CD14-positive monocyte (primary cell): ENCODE measurements around the gene HNF4A. TPM values are rescaled to one million over a fixed set of nuclear protein-coding genes. Genes with fewer than 3 reads are reported as not detected.

ENCODE experiments used
- DNase-seq, 3 donors: peaks; one replicate each; pipeline ENCODE4 v3.0.0-alpha.2; 2011 to 2022
- H2AFZ ChIP-seq: 2 replicates; pipeline ENCODE4 v1.6.0; 2012; ENCODE audit warnings: mild to moderate bottlenecking, low read depth, low read length, inconsistent platforms; ENCODE audit not compliant: insufficient read depth, poor library complexity, severe bottlenecking
- H3K27ac ChIP-seq, 2 donors: 1 replicate in 1 of 2; 2 replicates in 1 of 2; pipeline ENCODE4 v1.5.1; 2012 to 2013; ENCODE audit warnings: low read length in 2 of 2, control low read depth in 1 of 2, inconsistent platforms in 1 of 2, low read depth in 1 of 2, mild to moderate bottlenecking in 1 of 2
- H3K27me3 ChIP-seq, 2 donors: one replicate each; pipeline versions ENCODE4 v1.6.0 to v1.6.1; 2011 to 2013; ENCODE audit warnings: low read length in 2 of 2; ENCODE audit not compliant: control insufficient read depth in 2 of 2, insufficient read depth in 2 of 2
- H3K36me3 ChIP-seq, 2 donors: replicated peaks in 1 of 2; 1 replicate in 1 of 2; 2 replicates in 1 of 2; pipeline versions ENCODE4 v1.5.1 to v1.6.1; 2012 to 2013; ENCODE audit warnings: low read length in 2 of 2, control low read depth in 1 of 2, inconsistent platforms in 1 of 2, mild to moderate bottlenecking in 1 of 2; ENCODE audit not compliant: insufficient read depth in 2 of 2, control insufficient read depth in 1 of 2
- H3K4me1 ChIP-seq, 2 donors: 1 replicate in 1 of 2; 2 replicates in 1 of 2; pipeline versions ENCODE4 v1.5.1 to v1.6.1; 2012 to 2013; ENCODE audit warnings: low read length in 2 of 2, control low read depth in 1 of 2, inconsistent platforms in 1 of 2, mild to moderate bottlenecking in 1 of 2, moderate library complexity in 1 of 2; ENCODE audit not compliant: insufficient read depth in 2 of 2, control insufficient read depth in 1 of 2
- H3K4me2 ChIP-seq: replicated peaks from 2 replicates; pipeline ENCODE3; 2012; ENCODE audit warnings: low read length, moderate library complexity, mild to moderate bottlenecking; ENCODE audit not compliant: poor library complexity, severe bottlenecking; ENCODE audit errors: extremely low read depth
- H3K4me3 ChIP-seq, 3 experiments: fragments of 200-600 bp in 1 of 3; sonication (generic) in 1 of 3; replicated peaks in 1 of 3; 1 replicate in 2 of 3; 2 replicates in 1 of 3; pipeline ENCODE4 v1.5.1; 2011 to 2013; ENCODE audit warnings: low read length in 3 of 3, mild to moderate bottlenecking in 3 of 3, control low read depth in 2 of 3, low read depth in 2 of 3, inconsistent platforms in 1 of 3, moderate library complexity in 1 of 3
- H3K79me2 ChIP-seq: 2 replicates; pipeline ENCODE4 v1.6.0; 2012; ENCODE audit warnings: mild to moderate bottlenecking, control low read depth, inconsistent platforms, low read length, moderate library complexity; ENCODE audit not compliant: insufficient read depth
- H3K9ac ChIP-seq: 2 replicates; pipeline ENCODE4 v1.6.0; 2017; ENCODE audit warnings: low read length, mild to moderate bottlenecking; ENCODE audit not compliant: insufficient read depth, poor library complexity, severe bottlenecking
- H3K9me3 ChIP-seq, 2 donors: replicated peaks in 1 of 2; 1 replicate in 1 of 2; 2 replicates in 1 of 2; pipeline versions ENCODE4 v1.5.1 to v1.6.1; 2012 to 2013; ENCODE audit warnings: low read length in 2 of 2, control low read depth in 1 of 2; ENCODE audit not compliant: control insufficient read depth in 1 of 2, insufficient read depth in 1 of 2
- H4K20me1 ChIP-seq: 2 replicates; pipeline ENCODE4 v1.6.0; 2012; ENCODE audit warnings: mild to moderate bottlenecking, low read length, control low read depth, moderate library complexity; ENCODE audit not compliant: insufficient read depth
- H3K27ac Mint-ChIP-seq, 7 donors: one replicate each; pipeline ENCODE4 v1.8.0; 2020; ENCODE audit warnings: mild to moderate bottlenecking in 7 of 7, mixed read lengths in 7 of 7, moderate library complexity in 6 of 7, inconsistent platforms in 2 of 7
- H3K27me3 Mint-ChIP-seq, 3 donors: one replicate each; pipeline ENCODE4 v1.8.0; 2021 to 2022; ENCODE audit warnings: low read depth in 3 of 3, mild to moderate bottlenecking in 3 of 3, mixed read lengths in 3 of 3, moderate library complexity in 3 of 3, inconsistent platforms in 1 of 3
- H3K36me3 Mint-ChIP-seq, 2 donors: one replicate each; pipeline ENCODE4 v1.8.0; 2020; ENCODE audit warnings: mixed read lengths in 2 of 2, inconsistent platforms in 1 of 2, mild to moderate bottlenecking in 1 of 2
- H3K4me1 Mint-ChIP-seq: one replicate; pipeline ENCODE4 v1.8.0; 2020; ENCODE audit warnings: mild to moderate bottlenecking, mixed read lengths
- H3K4me3 Mint-ChIP-seq, 2 donors: one replicate each; pipeline ENCODE4 v1.8.0; 2020; ENCODE audit warnings: mild to moderate bottlenecking in 2 of 2, mixed read lengths in 2 of 2, moderate library complexity in 1 of 2
- H3K9me3 Mint-ChIP-seq, 7 donors: one replicate each; pipeline ENCODE4 v1.8.0; 2020 to 2022; ENCODE audit warnings: mixed read lengths in 7 of 7, mild to moderate bottlenecking in 6 of 7, moderate library complexity in 6 of 7, inconsistent platforms in 2 of 7
- WGBS: methylation state at CpG from one replicate; pipeline ENCODE4 v1.1.5; 2013; ENCODE audit warnings: missing lambda C conversion rate; ENCODE audit not compliant: insufficient coverage; 5-methylcytosine and 5-hydroxymethylcytosine counted together
- intact Hi-C, 2 donors: fragments of 100-400 bp; cut with micrococcal nuclease; formaldehyde crosslinking; loops; one replicate each; pipeline versions ENCODE4 v1.15.0 to v1.15.1; 2023
- polyA plus RNA-seq, 3 donors: library from polyadenylated mRNA; depleted of rRNA in 1 of 3; unstranded in 2 of 3; stranded (reverse) in 1 of 3; fragments of 300-500 nt in 2 of 3; fragments of >200 nt in 1 of 3; fragmentation: Illumina TruSeq in 2 of 3; gene quantifications; 1 replicate in 2 of 3; 2 replicates in 1 of 3; pipeline ENCODE4 v1.2.3, GENCODE V29; 2012 to 2021
- TF ChIP-seq, protein P1 (sequence below): fragments of 200-600 bp; IDR thresholded peaks from one replicate; pipeline ENCODE4 v1.8.0; 2022; ENCODE audit warnings: antibody characterized with exemption, mild to moderate bottlenecking

The HNF4A gene
- polyA plus RNA-seq, 3 donors = not detected

GRCh38 chr20:44392088-44392775 is 36.7 kb downstream of the HNF4A start:
- H3K4me3 Mint-ChIP-seq = no peak overlapping the region
- no peak overlapping the region for H3K27ac ChIP-seq
- H3K36me3 Mint-ChIP-seq = no peaks in the 10 kb centered on the region
- no peak for DNase-seq
- H3K4me1 Mint-ChIP-seq = peaks cover 11% of the 10 kb centered on the region
- H3K27ac Mint-ChIP-seq = no peak overlapping the region
- no peak overlapping the region for H2AFZ ChIP-seq
- peaks cover 0 to 2% (median 0%) of the 10 kb centered on the region in 7 donors for H3K9me3 Mint-ChIP-seq
- TF ChIP-seq, protein P1, sequence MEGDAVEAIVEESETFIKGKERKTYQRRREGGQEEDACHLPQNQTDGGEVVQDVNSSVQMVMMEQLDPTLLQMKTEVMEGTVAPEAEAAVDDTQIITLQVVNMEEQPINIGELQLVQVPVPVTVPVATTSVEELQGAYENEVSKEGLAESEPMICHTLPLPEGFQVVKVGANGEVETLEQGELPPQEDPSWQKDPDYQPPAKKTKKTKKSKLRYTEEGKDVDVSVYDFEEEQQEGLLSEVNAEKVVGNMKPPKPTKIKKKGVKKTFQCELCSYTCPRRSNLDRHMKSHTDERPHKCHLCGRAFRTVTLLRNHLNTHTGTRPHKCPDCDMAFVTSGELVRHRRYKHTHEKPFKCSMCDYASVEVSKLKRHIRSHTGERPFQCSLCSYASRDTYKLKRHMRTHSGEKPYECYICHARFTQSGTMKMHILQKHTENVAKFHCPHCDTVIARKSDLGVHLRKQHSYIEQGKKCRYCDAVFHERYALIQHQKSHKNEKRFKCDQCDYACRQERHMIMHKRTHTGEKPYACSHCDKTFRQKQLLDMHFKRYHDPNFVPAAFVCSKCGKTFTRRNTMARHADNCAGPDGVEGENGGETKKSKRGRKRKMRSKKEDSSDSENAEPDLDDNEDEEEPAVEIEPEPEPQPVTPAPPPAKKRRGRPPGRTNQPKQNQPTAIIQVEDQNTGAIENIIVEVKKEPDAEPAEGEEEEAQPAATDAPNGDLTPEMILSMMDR = no peak
- H3K27me3 Mint-ChIP-seq = peaks cover 10 to 16% (median 11%) of the 10 kb centered on the region in 3 donors
- no peaks in the 10 kb centered on the region for H3K9me3 ChIP-seq
- intact Hi-C loops = no loop called here
- no peaks in the 10 kb centered on the region for H3K79me2 ChIP-seq
- H3K4me3 ChIP-seq = no peak overlapping the region
- WGBS = no CpG with 5 or more reads among the region's 8 CpGs
- H3K27me3 ChIP-seq = peaks cover 0 to 7% of the 10 kb centered on the region in 2 donors
- H4K20me1 ChIP-seq = no peaks in the 10 kb centered on the region
- H3K4me2 ChIP-seq = no peak overlapping the region
- peaks cover 0 to 6% of the 10 kb centered on the region in 2 donors for H3K4me1 ChIP-seq
- H3K36me3 ChIP-seq = no peaks in the 10 kb centered on the region
- no peak overlapping the region for H3K9ac ChIP-seq

DNA sequence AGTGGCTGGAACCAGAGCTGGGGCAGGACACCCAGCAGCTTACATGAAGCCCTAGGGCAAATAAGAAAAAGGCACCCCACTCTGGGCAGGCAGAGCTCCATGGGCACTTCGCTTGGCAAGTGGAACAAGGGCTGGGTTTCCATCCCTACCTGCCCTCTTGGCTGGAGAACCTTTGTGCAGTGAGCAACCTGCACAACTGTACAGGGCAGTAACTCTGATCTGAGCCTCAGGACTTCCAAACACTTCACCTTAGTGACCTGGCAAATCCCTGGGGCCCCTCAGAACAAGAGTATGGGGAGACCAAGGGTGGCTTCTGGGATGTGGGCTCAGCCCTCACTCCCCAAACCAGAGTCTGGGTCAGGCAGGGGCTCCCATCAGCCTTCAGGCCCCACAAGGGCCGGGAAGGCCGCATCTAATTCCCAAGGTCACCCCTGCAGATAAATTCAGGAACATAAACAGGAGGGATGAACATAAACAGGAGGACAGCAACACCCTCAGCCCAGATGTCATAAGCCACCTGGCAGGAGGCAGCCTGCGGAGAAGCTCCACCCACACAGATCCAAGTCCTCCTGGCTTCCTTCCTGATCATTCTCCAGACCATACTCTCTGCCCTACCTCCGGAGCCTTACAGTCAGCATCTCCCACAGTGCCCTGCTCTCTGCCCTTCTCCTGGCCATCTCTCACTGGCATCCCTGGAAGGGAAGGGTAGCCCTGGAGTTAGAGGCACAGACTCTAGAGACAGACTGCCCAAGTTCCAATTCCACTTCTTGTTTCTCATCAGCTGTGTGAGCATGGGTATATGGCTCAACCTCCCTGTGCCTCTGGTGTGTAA is 37.5 kb downstream of the HNF4A start:
- Histone ChIP-seq H3K27me3 (peaks cover 0 to 6% of the 10 kb centered on the region in 2 donors), H3K9me3 (no peaks in the 10 kb centered on the region), H3K27ac (no peak overlapping the region), H3K9ac (no peak overlapping the region), H3K36me3 (no peaks in the 10 kb centered on the region), H4K20me1 (no peaks in the 10 kb centered on the region), H3K4me1 (peaks cover 0 to 6% of the 10 kb centered on the region in 2 donors), H3K4me3 (no peak overlapping the region), H2AFZ (no peak overlapping the region), H3K79me2 (no peaks in the 10 kb centered on the region), H3K4me2 (no peak overlapping the region)
- Mint-ChIP-seq H3K4me1 (peaks cover 11% of the 10 kb centered on the region), H3K27me3 (peaks cover 8 to 16% (median 10%) of the 10 kb centered on the region in 3 donors), H3K9me3 (peaks cover 0 to 2% (median 0%) of the 10 kb centered on the region in 7 donors), H3K36me3 (no peaks in the 10 kb centered on the region), H3K27ac (peak overlapping the region in 2 of 7 donors; percentile 46 to 77), H3K4me3 (no peak overlapping the region)
- TF ChIP-seq, protein P1 = no peak
- intact Hi-C loops = no loop called here
- no peak for DNase-seq
- WGBS = 88% methylated on average over 4 of the region's 5 CpGs
